CD4-positive, alpha-beta T cell treated with Interleukin-1 beta for 1 hour (primary cell): ENCODE data around the gene NDUFA7.
"Not testable (repeated sequence)": the region's sequence is repeated elsewhere in the genome, so short reads cannot be mapped to it uniquely, and the experiment has no call there.

Experiments used
- DNase-seq, 2 donors: peaks; one replicate each; pipeline ENCODE4 v3.0.0-alpha.2; 2020 to 2022

The NDUFA7 gene

DNA sequence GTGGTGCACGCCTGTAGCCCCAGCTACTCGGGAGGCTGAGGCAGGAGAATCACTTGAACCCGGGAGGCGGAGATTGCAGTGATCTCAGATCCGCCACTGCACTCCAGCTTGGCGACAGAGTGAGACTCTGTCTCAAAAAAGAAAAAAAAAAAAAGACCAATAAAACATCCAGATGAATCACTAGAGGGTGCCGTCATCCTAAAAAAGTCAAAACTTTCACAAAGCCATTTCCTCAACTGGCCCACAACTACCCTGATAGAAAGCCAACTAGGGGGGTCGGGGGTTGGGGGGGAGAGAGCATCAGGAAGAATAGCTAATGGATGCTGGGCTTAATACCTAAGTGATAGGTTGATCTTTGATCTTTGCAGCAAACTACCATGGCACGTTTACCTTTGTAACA, 2.3 kb downstream of the NDUFA7 start:
- DNase-seq: not testable (repeated sequence)

GRCh38 chr19:8316351-8317125, 4.6 kb downstream of the NDUFA7 start:
- DNase-seq: no peak

- not testable (repeated sequence) for DNase-seq
Observed at GRCh38 chr19:8314981-8315640, 6.1 kb downstream of the NDUFA7 start.

DNA sequence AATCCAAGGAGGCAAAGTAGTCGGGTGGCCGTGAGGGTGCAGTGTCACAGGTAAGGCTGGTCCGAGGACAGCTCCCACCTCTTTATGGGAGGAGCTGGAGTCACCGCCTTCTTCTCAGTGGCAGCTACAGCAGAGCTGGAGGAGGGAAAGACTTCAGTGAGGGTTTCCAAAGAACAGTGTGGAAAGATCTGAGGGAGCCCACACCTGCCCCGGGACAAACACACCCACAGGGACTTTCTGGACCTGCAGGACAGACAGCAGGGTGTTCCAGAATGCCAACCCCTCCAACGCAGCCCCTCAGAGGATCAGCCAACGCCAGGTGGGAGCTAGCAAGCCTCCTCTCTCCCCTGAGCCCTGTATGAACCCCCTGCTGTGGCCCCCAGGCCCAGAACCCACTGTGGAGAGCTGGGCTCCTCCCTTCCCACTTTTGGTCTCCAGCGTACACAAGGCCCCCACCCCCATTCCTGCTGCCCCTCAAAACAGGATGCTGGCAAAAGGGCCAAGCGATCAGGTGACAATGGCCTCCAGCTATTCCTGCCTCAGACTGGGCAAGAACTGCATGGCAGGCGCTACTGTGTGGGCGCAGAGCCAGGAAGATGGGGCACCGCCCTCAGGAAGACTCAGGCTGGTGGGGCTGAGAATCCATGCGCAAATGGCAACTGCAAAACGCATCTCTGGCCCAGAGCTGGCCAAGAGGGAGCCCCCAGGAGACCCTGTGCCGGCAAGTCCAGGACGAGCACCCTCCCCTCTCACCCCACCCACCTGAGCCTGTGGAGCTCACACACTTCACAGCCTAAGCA, 9.5 kb downstream of the NDUFA7 start:
- DNase-seq: no peak

DNA sequence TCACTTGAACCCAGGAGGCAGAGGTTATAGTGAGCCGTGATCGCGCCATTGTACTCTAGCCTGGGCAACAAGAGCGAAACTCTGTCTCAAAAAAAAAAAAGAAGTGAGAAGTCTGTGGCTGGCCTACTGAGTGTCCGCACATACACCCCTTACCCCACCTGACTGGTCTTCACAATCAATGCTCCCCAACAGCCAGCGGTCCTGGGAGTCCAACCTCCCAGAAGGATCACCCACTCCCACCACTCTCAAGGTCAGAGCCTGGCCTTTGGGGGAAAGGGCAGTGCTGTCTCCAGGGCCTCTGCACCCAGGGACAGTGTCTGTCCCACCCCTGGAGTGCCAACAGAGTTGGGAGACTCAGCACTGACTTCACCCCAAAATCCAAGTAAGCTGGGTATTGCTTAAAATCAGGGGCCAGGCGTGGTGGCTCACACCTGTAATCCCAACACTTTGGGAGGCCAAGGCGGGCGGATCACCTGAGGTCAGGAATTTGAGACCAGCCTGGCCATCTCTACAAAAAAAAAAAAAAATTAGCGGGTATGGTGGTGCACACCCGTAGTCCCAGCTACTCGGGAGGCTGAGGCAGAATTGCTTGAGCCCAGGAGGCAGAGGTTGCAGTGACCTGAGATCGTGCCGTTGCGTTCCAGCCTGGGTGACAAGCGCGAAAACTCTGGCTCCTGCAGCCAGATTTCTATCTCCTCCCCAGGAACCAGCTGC, 10.7 kb downstream of the NDUFA7 start:
- no peak for DNase-seq

DNA sequence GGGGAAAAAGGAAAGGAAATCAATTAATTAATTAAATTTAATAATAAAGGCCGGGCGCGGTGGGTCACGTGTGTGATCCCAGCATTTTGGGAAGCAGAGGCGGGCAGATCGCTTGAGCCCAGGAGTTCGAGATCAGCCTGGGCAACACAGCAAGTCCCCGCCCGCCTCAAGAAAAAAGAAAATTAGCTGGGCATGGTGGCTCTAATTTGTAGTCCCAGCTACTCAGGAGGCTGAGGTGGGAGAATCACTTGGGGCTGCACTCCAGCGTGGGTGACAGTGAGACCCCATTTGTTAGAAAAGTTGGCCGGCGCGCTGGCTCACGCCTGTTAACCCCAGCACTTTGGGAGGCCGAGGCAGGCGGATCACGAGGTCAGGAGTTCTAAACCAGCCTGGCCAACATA, 12.3 kb downstream of the NDUFA7 start:
- no peak for DNase-seq

DNA sequence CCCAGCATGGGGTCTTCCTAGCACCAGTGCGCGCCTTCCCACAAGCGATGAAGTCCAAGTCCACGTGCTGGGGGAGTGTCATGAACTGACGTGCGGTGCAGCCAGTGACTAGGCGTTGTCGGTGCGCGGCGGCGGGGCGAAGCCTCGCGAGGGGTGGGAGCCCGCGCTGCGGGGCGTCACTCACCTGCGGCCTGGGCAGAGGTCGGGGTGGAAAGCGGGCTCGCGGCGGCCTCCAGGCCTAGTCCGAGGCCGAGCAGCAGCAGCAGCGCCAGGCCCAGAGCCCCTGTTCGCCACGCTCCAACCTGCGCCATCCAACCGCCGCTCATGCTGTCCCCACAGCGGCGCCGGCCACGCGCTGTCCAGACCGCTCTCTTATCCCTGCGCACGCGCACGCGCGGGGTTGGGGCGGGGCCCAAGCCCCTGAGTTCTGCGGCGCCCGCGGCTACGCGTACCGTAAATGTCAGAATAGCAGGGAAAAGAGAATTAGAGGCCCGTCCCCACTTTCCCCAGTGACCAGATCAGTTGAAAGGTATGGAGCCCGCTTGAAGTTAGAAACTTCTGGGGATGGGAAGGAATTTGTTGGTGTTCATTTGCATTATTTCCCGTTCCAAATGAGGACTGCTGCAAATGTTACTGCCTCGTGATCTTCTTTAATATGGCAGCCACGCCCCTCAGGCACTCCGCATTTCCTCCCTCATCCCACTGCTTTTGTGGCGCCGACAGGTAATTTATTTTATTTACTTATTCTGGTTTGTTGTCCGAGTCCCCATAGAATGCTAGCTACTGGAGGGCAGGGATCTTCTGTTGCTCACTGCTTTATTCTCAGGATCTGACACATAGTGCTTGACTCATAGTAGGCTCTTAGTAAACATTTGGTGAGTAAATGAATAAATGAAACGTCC, 13.0 kb downstream of the NDUFA7 start, which contains the start of gene CD320:
CD320 (minus strand) TSS at position 394 of the 902 bp plus-strand sequence; CDS start at position 326, 68 bp downstream.
- DNase-seq: peak; percentile 83 to 86

DNA sequence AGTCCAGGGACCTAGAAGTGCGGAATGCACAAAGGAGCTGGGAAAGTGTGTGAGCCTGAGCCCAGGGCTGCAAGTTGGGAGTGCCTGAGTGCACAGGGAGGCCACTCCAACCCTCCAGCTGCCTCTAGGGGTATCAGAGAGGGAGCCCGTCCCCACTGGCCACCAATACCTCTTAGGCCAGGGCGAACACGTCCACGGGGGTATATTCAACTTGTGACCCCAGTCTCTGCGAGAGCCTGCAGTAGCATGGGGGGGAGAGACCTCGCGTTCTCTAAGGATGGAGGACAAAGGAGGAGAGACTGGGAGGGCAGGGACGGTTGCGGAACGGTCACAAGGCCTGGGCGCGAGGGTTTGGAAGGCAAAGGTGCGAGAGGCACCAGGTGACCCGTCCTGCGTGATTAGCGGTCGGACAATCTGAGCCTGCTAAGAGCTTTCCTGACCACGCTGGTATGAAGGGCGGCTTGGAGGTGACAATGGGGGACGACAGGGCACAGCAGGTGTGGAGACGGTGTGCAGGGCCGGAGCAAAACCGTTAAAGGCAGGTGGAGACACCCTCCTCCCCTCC, 13.7 kb downstream of the NDUFA7 start:
- no peak for DNase-seq

DNA sequence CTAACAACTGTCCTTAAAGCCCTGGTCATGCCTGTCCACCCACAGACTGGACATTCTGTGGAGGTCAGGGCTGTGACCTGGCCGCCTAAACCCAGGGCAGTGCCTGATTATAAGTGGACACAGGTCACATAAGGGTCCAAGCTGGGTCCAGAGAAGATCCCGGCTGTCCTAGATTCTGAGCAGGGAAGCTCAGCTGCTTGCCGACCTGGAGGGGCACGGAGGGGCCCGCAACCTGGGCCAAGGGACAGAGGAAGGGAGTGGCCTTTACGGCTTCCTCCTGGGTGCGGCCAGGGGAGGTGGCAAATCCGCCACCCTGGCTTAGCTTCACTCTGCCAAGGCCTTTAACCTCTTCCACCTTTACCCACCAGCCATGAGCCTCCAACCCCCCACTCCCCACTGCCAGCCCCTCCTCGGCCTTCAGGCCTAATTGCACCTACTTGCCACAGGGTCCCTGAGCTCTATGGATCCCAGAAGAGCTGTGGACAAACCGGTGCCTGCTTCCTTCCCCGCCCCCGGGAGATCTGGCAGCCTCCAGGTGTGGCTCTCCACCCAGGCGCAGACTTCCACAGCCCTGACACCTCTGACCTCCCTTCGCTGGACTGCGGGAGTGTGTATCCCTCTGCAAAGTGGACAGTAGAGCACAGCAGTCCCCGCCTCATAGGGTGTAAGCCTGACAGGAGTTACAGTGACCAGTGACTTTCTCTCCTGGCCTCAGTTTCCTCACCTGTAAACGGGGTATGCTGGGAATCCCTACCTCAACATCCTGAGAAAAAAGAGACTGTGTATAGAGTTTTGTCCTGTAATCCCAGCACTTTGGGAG, 14.7 kb downstream of the NDUFA7 start:
- DNase-seq: no peak

DNA sequence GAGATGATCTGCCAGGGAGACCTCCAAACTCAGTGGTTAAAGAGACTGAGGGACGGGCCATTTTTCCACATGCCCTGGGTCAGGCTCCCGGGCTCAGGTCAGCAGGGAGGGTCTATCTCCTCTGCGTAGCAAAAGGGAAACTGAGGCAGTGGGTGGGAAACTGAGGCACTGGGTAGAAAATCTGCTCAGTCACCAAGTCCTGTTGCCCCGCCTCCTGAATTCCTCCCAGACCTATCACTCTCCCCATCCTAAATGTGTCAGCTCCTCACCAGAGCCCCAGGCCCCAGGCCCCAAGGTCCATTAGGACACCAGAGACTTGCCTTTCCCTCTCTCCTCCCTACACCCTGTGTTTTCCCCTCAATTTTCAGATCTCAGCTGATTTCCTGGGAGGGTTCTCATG, 15.4 kb downstream of the NDUFA7 start:
- no peak for DNase-seq

DNA sequence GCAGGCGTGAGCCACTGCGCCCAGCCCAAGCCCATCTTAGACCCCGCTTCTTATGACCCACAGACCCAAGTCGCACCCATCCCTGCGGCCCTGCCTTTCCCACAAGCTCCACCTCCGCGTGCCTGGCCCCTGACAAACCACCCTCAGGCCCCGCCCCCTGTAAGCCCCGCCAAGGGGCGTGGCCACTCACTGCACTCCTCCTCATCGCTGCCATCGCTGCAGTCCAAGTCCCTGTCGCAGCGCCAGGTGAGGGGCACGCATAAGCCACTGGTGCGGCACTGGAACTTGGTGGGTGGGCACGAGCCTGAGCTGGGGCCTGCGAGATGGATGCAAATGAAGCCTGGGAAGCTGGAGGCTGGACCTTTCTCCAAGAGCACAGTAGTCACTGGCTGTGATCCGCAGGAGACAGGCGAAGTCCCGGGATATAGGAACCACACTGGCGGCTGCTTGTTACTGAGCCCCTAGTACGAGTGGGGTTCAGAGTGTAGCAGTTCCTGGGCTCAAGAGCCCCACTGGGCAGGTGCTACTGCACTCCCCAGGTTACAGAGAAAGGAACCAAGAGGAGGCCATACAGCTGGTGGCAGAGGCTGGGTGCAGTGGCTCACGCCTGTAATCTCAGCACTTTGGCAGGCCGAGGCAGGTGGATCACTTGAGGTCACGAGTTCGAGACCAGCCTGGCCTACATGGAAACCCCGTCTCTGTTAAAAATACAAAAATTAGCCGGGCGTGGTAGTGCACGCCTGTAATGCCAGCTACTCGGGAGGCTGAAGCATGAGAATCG, 16.1 kb downstream of the NDUFA7 start:
- DNase-seq: no peak

DNA sequence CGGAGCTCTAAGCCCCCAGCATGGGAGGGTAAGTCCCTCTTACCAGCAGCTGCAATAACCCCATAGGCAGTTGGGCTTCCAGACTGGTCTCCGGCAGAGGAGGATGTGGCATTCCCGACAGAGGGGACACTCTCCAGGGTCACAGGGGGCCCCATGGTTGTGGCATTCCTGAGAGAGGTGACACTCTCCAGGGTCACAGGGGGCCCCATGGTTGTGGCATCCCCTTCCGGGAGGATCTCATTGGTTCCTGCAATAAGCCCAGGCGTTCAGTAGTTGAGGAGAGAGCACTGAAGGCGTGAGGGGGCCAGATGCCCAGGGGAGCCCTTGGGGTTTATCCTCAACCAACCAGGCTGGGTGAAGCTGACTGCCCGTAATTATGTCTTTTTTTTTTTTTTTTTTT, 18.4 kb downstream of the NDUFA7 start:
- no peak for DNase-seq

DNA sequence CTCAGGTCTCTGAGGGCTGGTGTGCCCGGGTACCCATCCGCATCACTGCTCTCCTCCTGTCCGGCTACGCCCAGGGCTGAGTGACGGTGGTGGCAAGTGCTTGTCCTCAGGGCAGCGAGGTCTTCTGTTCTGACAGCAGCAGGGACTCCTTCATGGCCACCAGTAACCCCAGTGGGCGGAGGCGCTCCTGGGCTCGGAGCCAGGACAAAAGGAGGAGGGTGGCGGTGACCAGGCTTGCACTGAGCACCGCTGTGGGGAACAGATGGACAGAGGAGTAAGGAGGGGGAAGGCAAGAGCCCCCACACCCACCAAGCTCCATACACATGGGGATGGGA, 18.9 kb downstream of the NDUFA7 start:
- no peak for DNase-seq

- not testable (repeated sequence) for DNase-seq
Observed at GRCh38 chr19:8291337-8291736, 29.8 kb downstream of the NDUFA7 start.

DNA sequence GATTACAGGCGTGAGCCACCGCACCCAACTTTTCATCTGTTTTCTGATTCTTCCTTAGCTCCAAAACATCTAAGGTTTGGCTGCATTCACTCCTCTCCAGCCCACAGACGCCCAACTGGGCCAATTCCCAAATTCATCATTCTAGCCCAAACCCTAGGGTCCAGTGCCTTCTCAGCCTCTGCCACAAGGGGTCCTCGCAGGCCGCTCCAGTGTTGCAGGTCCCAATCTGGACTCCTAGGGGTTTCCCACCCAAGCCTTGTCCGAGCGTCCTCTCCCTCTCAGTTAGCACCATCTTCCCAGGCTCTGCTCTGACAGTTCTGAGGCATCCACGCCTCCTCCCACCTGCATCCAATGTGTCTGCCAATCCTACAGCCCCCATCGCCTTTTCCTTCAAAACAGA, 44.7 kb downstream of the NDUFA7 start:
- DNase-seq: not testable (repeated sequence)

GRCh38 chr19:8269724-8270123, 51.5 kb downstream of the NDUFA7 start:
- DNase-seq: no peak

GRCh38 chr19:8265872-8266271, 55.3 kb downstream of the NDUFA7 start:
- no peak for DNase-seq

DNA sequence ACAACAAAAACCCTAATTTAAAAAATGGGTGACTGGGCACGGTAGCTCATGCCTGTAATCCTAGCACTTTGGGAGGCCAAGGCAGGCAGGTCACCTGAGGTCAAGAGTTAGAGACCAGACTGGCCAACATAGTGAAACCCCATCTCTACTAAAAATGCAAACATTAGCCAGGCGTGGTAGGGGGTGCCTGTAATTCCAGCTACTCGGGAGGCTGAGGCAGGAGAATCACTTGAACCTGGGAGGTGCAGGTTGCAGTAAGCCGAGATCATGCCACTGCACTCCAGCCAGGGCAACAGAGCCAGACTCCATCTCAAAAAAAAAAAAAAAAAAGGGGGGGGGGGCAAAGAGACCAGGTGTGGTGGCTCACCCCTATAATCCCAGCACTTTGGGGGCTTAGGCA, 56.9 kb downstream of the NDUFA7 start:
- DNase-seq: not testable (repeated sequence)

GRCh38 chr19:8262431-8262830, 58.7 kb downstream of the NDUFA7 start:
- DNase-seq: no peak

GRCh38 chr19:8261881-8262280, 59.3 kb downstream of the NDUFA7 start:
- DNase-seq: no peak
